Measurements from ENCODE around the gene PDCD1.

Gene PDCD1

GRCh38 chr2:241901500-241902351, 43.0 kb upstream of the PDCD1 start:
- Histone ChIP-seq H3K4me1 (ENCODE audit: control insufficient read depth, insufficient read depth, low read length) (peaks cover 40% of the 10 kb centered on the region), H3K27ac (ENCODE audit: low read depth, low read length) (no peak overlapping the region), H3K9ac (ENCODE audit: low read length) (no peak overlapping the region), H3K4me3 (ENCODE audit: low read depth, low read length) (peak overlapping the region; percentile 27), H3K36me3 (ENCODE audit: control insufficient read depth, insufficient read depth, low read length) (no peaks in the 10 kb centered on the region), H3K9me3 (ENCODE audit: control insufficient read depth, insufficient read depth, low read depth, low read length) (no peaks in the 10 kb centered on the region), H3K27me3 (ENCODE audit: control insufficient read depth, insufficient read depth, low read length) (no peaks in the 10 kb centered on the region)

DNA sequence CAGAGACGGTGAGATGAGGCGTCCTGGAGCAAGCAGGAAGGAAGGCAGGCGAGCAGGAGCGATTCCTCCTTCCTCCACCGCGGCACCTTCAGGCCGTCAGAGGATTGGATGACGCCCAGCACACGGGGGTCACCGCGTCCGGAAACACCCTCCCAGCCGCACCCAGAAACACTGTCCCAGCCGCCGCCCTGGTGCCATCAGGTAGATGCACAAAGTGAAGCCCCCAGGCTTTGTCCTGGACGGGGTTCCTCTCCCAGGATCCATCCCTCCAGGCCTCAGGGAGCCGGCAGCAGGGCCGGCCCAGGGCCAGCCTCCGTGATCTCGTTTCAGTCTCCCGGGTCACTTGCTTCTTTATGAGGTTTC, 42.3 kb upstream of the PDCD1 start:
- no peak overlapping the region for H3K9ac ChIP-seq (ENCODE audit: low read length)
- H3K9me3 ChIP-seq (ENCODE audit: control insufficient read depth, insufficient read depth, low read depth, low read length) = no peaks in the 10 kb centered on the region
- no peaks in the 10 kb centered on the region for H3K36me3 ChIP-seq (ENCODE audit: control insufficient read depth, insufficient read depth, low read length)
- no peak overlapping the region for H3K4me3 ChIP-seq (ENCODE audit: low read depth, low read length)
- peaks cover 42% of the 10 kb centered on the region for H3K4me1 ChIP-seq (ENCODE audit: control insufficient read depth, insufficient read depth, low read length)
- no peaks in the 10 kb centered on the region for H3K27me3 ChIP-seq (ENCODE audit: control insufficient read depth, insufficient read depth, low read length)
- no peak overlapping the region for H3K27ac ChIP-seq (ENCODE audit: low read depth, low read length)

- peak overlapping the region; percentile 29 for H3K9ac ChIP-seq (ENCODE audit: low read length)
- H3K36me3 ChIP-seq (ENCODE audit: control insufficient read depth, insufficient read depth, low read length) = no peaks in the 10 kb centered on the region
- H3K4me3 ChIP-seq (ENCODE audit: low read depth, low read length) = no peak overlapping the region
- H3K27me3 ChIP-seq (ENCODE audit: control insufficient read depth, insufficient read depth, low read length) = no peaks in the 10 kb centered on the region
- H3K27ac ChIP-seq (ENCODE audit: low read depth, low read length) = no peak overlapping the region
- H3K9me3 ChIP-seq (ENCODE audit: control insufficient read depth, insufficient read depth, low read depth, low read length) = no peaks in the 10 kb centered on the region
- peaks cover 42% of the 10 kb centered on the region for H3K4me1 ChIP-seq (ENCODE audit: control insufficient read depth, insufficient read depth, low read length)
Observed at GRCh38 chr2:241900251-241901017, 41.7 kb upstream of the PDCD1 start.

DNA sequence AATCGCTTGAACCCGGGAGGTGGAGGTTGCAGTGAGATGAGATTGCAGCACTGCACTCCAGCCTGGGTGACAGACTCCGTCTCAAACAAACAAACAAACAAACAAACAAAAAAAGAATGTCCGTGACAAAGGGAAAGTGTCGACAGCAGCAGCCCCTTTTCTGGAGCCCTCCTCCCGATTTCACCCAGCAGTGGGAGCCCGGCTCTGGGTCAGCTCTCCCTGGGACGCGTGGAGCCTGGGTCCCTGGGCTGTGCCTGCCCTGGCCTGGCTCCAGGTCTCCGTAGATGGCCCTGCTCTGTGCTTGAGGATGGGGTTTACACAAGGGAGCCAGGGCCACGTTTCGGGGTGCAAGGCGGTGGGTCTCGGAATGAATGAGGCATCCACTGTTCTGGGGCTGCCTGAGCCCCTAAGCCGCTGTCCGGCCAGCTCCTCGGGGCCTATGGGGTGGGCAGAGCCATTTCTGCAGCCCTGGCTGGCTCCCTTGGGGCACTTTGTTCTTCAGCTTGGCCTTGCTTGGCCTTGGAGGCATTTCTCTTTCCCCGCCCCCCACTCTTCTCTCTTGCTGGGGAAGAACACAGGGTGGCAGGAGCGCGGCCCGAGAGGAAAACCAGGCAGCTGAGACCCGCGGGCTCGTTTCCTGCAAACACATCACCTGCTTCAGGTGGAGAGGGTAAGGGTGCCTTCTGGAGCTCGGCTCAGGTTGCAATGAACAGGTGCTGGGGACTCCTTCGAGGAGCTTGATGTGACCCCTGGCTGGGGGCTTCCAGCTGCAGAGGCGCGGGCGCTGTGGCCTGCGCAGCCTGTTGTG, 40.0 kb upstream of the PDCD1 start:
- no peaks in the 10 kb centered on the region for H3K9me3 ChIP-seq (ENCODE audit: control insufficient read depth, insufficient read depth, low read depth, low read length)
- no peak overlapping the region for H3K9ac ChIP-seq (ENCODE audit: low read length)
- H3K27me3 ChIP-seq (ENCODE audit: control insufficient read depth, insufficient read depth, low read length) = no peaks in the 10 kb centered on the region
- H3K27ac ChIP-seq (ENCODE audit: low read depth, low read length) = no peak overlapping the region
- H3K4me3 ChIP-seq (ENCODE audit: low read depth, low read length) = no peak overlapping the region
- peaks cover 42% of the 10 kb centered on the region for H3K4me1 ChIP-seq (ENCODE audit: control insufficient read depth, insufficient read depth, low read length)
- no peaks in the 10 kb centered on the region for H3K36me3 ChIP-seq (ENCODE audit: control insufficient read depth, insufficient read depth, low read length)

- H3K4me3 ChIP-seq (ENCODE audit: low read depth, low read length) = no peak overlapping the region
- H3K9me3 ChIP-seq (ENCODE audit: control insufficient read depth, insufficient read depth, low read depth, low read length) = no peaks in the 10 kb centered on the region
- H3K9ac ChIP-seq (ENCODE audit: low read length) = no peak overlapping the region
- H3K4me1 ChIP-seq (ENCODE audit: control insufficient read depth, insufficient read depth, low read length) = peaks cover 43% of the 10 kb centered on the region
- no peak overlapping the region for H3K27ac ChIP-seq (ENCODE audit: low read depth, low read length)
- H3K27me3 ChIP-seq (ENCODE audit: control insufficient read depth, insufficient read depth, low read length) = no peaks in the 10 kb centered on the region
- H3K36me3 ChIP-seq (ENCODE audit: control insufficient read depth, insufficient read depth, low read length) = no peaks in the 10 kb centered on the region
Observed at GRCh38 chr2:241897231-241897916, 38.7 kb upstream of the PDCD1 start.

DNA sequence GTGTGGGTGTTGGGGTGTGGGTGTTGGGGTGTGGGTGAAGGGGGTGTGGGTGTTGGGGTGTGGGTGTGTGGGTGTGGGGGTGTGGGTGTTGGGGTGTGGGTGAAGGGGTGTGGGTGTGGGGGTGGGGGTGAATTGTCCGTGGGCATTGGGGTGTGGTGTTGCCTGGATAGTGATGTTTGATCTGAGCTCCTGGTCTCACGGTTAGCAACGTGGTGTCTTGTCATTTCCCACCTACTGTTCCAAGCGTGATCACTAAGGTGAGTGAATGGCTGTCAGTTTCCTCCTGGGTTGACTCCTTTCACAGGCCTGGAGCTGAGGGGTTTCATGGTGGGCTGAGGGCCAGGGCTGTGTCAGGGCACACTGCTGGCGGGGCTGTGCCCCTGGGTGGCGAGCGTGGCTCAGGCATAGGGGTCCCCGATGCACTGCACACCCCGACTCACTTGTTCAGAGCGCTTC, 38.1 kb upstream of the PDCD1 start:
- Histone ChIP-seq H3K27me3 (ENCODE audit: control insufficient read depth, insufficient read depth, low read length) (no peaks in the 10 kb centered on the region), H3K36me3 (ENCODE audit: control insufficient read depth, insufficient read depth, low read length) (no peaks in the 10 kb centered on the region), H3K27ac (ENCODE audit: low read depth, low read length) (no peak overlapping the region), H3K9me3 (ENCODE audit: control insufficient read depth, insufficient read depth, low read depth, low read length) (no peaks in the 10 kb centered on the region), H3K9ac (ENCODE audit: low read length) (no peak overlapping the region), H3K4me3 (ENCODE audit: low read depth, low read length) (no peak overlapping the region), H3K4me1 (ENCODE audit: control insufficient read depth, insufficient read depth, low read length) (peaks cover 47% of the 10 kb centered on the region)

- Histone ChIP-seq H3K9ac (ENCODE audit: low read length) (no peak overlapping the region), H3K27me3 (ENCODE audit: control insufficient read depth, insufficient read depth, low read length) (no peaks in the 10 kb centered on the region)
Observed at GRCh38 chr2:241895712-241896641, 37.3 kb upstream of the PDCD1 start.

DNA sequence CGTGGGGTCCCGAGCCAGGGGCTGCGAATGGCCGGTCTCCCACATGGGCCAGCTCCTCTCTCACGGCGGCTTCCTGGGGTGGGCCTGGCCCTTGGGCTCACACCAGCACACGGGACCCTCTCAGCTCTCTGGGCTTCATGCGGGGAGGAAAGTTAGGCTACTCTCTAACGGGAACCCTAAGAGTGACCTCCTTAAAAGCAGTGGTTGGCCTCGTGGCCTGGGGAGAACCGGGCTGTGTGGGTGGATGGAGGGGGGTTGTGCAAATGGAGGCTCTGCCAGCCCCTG, 36.7 kb upstream of the PDCD1 start:
- peaks cover 47% of the 10 kb centered on the region; the same call in 1 of the 2 replicates for H3K4me1 ChIP-seq (ENCODE audit: control insufficient read depth, insufficient read depth, low read length)
- no peak overlapping the region for H3K9ac ChIP-seq (ENCODE audit: low read length)
- H3K27ac ChIP-seq (ENCODE audit: low read depth, low read length) = no peak overlapping the region
- no peaks in the 10 kb centered on the region for H3K27me3 ChIP-seq (ENCODE audit: control insufficient read depth, insufficient read depth, low read length)
- H3K4me3 ChIP-seq (ENCODE audit: low read depth, low read length) = no peak overlapping the region
- H3K36me3 ChIP-seq (ENCODE audit: control insufficient read depth, insufficient read depth, low read length) = no peaks in the 10 kb centered on the region
- H3K9me3 ChIP-seq (ENCODE audit: control insufficient read depth, insufficient read depth, low read depth, low read length) = no peaks in the 10 kb centered on the region

More at GRCh38 chr2:241895712-241896641, 37.3 kb upstream of the PDCD1 start:
- H3K36me3 ChIP-seq (ENCODE audit: control insufficient read depth, insufficient read depth, low read length) = no peaks in the 10 kb centered on the region
- peaks cover 47% of the 10 kb centered on the region for H3K4me1 ChIP-seq (ENCODE audit: control insufficient read depth, insufficient read depth, low read length)
- no peaks in the 10 kb centered on the region for H3K9me3 ChIP-seq (ENCODE audit: control insufficient read depth, insufficient read depth, low read depth, low read length)
- H3K27ac ChIP-seq (ENCODE audit: low read depth, low read length) = no peak overlapping the region
- no peak overlapping the region for H3K4me3 ChIP-seq (ENCODE audit: low read depth, low read length)

DNA sequence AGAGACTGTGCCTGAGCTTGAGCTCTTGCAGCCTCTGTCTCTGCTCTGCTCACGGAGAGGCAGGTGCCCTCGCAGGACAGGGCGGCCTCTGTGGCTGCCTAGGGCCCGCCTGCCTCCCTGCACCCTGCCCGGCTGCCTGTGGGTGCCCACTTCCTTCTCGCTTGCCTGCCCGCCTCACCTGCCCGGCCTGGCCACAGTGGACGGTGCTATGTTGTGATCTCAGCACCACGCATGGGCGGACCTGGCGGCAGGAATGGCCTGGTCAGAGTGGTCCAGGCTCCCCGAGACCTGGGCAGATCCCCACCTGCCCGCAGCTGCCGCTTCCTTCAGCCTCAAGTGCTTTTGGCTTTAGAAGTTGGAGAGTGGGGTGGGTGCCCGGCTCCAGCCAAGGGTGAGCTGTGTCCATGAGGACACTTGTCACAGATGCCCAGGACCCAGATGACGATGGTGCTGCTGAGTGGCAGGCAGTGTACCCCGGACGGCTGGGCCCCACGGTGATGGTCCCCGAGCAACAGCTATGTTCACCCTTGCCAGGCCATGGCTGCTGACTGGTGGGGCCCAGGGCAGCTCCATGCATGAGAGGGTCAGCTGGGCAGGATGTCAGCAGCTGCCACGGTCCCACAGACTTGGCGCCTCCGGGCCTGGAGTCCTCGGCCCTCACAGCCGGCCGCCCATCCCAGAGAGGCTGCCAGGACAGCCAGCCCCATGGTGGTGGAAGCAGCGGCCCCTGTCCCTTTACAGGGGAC, 36.2 kb upstream of the PDCD1 start:
- no peaks in the 10 kb centered on the region for H3K27me3 ChIP-seq (ENCODE audit: control insufficient read depth, insufficient read depth, low read length)
- H3K27ac ChIP-seq (ENCODE audit: low read depth, low read length) = no peak overlapping the region
- H3K9me3 ChIP-seq (ENCODE audit: control insufficient read depth, insufficient read depth, low read depth, low read length) = no peaks in the 10 kb centered on the region
- H3K36me3 ChIP-seq (ENCODE audit: control insufficient read depth, insufficient read depth, low read length) = no peaks in the 10 kb centered on the region
- H3K9ac ChIP-seq (ENCODE audit: low read length) = no peak overlapping the region
- H3K4me1 ChIP-seq (ENCODE audit: control insufficient read depth, insufficient read depth, low read length) = peaks cover 43% of the 10 kb centered on the region; the same call in 1 of the 2 replicates
- H3K4me3 ChIP-seq (ENCODE audit: low read depth, low read length) = no peak overlapping the region
